Activated T-cell treated with anti-CD3 and anti-CD28 coated beads for 24 hours (primary cell): ENCODE data around the gene CSDE1.

Experiments used
- DNase-seq: peaks from one replicate; pipeline ENCODE4 v3.0.0-alpha.2; 2020; ENCODE audit warnings: low read depth

Gene CSDE1

DNA sequence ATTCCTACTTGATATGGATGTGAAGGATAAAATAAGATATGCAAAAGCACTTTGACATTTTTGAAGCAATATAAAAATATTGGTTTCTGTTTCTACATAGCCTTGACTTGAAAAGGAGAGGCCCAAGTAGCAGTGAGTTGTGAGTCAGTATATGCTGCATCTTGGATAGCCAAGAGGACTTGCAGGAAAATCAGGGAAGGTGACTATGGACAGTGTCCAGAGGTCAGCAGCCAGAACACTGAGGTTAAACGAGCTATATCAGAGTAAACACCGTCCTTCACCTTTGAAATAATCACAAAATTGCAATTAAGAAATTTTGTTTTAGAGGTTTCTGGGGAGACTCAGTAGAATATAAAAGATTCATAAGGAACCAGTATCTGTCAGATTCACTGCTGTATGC lies 55.9 kb downstream of the CSDE1 start:
- no peak for DNase-seq

GRCh38 chr1:114700036-114700600 lies 57.7 kb downstream of the CSDE1 start:
- DNase-seq: no peak

- DNase-seq: no peak
Measured at GRCh38 chr1:114696810-114697209, 61.0 kb downstream of the CSDE1 start.

DNA sequence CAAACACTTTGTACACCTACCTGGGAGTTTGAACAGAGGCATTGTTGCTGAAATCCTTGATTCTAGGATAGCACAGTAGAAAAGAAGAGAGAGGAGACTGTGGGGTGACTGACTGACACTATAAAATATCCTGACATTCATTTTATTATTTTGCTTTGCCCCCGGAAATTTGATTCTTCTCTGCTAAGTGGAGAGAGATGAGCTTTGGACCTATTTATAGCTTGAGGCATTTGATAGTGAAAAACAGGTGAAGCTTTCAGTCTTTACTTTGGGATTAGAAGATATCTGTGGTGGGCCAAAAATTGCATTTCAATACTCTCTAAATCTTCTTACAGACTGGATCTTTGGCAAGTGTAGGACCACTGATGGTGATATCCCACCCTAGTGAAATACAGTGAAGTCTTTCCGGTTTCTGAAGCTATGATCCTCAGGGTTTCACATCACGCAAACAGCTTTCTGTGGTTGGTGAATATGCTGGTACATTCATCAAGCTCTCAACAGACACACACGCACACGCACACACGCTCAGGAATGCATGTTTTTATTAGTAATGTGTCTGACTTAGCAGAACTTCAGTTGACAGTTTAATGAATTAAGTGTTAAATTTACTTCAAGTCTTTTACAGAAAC lies 62.2 kb downstream of the CSDE1 start, which contains the start of gene AMPD1:
Gene AMPD1, minus strand, starts transcription at position 117 of the 629 bp plus-strand sequence. Its CDS starts 75 bp downstream, at position 42.
- DNase-seq: no peak

DNA sequence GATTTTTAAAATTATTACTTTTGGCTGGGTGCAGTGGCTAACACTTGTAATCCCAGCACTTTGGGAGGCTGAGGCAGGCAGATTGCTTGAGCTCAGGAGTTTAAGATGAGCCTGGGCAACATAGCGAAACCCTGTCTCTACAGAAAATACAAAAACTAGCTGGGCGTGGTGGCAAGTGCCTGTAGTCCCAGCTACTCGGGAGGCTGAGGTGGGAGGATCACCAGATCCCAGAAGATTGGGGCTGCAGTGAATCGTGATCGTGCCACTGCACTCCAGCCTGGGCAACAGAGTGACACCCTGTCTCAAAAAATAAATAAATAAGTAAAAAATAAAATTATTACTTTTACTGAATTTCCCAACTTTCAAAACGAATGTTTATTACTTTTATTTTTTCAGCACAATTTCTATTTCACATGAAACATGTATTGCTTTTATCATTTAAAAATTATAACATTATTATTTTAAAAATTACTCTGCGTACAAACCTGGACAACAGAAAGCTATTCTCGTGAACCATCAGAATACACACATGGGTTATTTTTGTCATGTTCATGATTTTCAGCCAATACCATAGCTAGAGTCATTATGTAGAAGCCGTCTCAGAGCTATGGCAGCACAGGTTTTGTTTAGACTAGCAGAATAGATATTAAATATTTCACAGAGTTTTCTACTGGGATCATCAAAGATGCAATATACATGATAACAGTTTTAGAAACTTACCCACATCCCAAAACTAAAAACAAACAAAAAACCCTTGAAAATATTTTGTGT lies 63.1 kb downstream of the CSDE1 start:
- no peak for DNase-seq

DNA sequence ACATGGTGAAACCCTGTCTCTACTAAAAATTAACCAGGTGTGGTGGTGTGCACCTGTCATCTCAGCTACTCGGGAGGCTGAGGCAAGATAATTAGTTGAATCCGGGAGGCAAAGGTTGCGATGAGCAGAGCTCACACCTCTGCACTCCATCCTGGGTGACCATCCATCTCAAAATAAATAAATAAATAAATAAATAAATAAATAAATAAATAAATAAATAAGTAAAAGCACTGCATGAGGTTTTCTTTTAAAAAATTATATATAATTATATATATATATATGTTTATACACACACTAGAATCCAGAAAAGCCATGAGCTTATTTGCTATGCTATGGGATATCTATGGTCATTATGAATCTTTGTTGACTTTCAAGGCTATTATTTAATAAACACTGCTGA lies 64.8 kb downstream of the CSDE1 start:
- no peak for DNase-seq

GRCh38 chr1:114691061-114691460 lies 66.7 kb downstream of the CSDE1 start:
- DNase-seq: no peak

DNA sequence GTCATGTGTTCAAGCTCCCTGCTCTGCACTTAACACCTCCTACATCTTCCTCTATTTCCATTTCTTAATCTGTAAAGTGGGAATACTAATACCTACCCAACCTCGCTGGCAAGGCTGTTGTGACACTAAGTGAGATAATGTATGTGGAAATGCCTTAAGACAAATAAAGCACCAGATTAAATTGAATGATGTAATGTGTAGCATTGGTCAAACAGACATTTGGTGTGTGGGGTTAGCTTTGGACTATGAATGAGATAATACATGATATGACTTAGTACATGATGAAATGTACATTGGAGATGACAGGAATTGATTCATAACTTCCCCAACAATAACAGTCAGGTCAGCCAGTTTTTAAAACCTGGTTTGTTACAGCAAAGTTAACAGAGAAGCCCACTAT lies 67.6 kb downstream of the CSDE1 start:
- DNase-seq: no peak

DNA sequence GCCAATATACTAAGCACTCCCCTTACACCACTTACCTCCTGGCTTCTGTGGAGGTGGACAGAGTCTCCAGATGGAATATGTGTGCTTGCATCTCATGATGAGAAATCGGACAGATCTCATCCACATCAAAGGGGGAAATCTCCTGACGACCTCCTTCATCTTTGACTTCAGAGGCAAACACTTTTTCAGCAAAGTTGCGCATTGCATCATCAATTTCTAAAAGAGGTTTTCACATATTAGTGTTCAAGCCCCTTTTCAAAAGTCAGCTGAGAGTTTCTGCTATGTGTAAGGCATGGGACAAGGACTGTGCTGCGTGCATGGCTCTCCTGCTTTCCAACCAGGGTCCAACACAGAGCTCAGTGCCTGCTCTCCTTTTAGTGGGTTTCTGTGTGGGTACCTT lies 69.3 kb downstream of the CSDE1 start:
- no peak for DNase-seq

DNA sequence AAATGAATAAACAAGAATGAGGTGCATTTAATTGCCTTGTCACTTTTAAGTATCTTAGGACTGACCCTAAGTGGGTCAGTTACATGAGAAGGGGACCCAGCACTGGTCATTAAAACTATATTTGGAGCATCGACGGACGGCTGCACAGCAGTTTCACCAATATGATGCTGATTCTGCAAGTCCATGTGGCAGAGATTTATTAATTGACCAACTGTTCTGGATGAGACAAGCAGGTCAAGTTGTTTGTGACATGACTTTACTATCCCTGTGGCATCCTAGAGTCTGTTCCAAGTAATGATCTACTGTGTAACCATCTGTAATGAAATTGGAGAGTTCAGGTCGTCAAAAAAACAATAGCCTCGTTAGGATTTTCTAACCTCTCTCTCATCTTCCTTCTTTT lies 71.9 kb downstream of the CSDE1 start:
- no peak for DNase-seq

DNA sequence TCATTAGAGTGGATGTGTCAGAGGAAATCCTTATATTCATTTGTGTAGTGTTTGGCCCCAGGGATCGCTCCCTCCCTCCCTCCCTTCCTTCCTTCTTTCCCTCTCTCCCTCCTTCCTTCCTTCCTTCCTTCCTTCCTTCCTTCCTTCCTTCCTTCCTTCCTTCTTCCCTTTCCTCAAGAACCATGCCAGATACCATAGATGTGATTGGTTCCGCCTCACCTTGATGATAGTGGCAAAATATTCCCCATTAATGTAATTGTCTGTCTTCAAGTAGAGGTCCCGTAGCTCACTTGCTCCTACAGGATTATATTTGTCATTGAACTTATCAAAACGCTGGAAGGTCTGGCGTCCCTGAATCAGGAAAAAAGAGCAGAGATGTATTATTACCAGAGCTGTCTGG lies 80.1 kb downstream of the CSDE1 start:
- DNase-seq: no peak

DNA sequence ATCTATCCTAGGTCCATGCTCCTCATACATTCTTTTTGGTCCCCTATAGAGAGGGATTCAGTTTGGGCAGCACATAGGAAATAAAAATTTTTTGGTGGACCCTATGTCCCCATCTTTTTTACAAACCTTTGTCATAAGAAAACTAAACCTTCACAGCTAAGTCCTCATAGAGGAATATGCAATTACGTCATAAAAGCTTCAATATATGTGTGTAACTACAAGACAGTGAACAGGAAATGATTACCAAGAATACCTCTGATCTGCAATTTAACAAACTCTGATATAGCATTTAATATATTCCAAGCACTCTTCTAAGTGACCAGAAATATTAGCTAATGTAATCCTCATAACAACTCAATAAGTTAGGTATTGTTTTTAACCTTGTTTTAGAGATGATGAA lies 81.7 kb downstream of the CSDE1 start:
- DNase-seq: no peak

DNA sequence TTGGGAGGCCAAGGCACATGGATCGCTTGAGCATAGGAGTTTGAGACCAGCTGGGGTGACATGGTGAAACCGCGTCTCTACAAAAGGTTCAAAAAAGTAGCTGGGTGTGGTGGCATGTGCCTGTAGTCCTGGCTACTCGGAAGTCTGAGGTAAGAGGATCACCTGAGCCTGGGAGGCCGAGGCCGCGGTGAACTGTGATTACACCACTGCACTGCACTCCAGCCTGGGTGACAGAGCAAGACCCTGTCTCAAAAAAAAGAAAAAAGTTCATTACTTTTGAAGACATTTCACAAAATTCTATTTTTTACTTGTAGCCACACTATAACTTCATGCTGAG lies 85.9 kb downstream of the CSDE1 start:
- DNase-seq: no peak

- DNase-seq: no peak
Measured at GRCh38 chr1:114671011-114671938, 86.5 kb downstream of the CSDE1 start.

DNA sequence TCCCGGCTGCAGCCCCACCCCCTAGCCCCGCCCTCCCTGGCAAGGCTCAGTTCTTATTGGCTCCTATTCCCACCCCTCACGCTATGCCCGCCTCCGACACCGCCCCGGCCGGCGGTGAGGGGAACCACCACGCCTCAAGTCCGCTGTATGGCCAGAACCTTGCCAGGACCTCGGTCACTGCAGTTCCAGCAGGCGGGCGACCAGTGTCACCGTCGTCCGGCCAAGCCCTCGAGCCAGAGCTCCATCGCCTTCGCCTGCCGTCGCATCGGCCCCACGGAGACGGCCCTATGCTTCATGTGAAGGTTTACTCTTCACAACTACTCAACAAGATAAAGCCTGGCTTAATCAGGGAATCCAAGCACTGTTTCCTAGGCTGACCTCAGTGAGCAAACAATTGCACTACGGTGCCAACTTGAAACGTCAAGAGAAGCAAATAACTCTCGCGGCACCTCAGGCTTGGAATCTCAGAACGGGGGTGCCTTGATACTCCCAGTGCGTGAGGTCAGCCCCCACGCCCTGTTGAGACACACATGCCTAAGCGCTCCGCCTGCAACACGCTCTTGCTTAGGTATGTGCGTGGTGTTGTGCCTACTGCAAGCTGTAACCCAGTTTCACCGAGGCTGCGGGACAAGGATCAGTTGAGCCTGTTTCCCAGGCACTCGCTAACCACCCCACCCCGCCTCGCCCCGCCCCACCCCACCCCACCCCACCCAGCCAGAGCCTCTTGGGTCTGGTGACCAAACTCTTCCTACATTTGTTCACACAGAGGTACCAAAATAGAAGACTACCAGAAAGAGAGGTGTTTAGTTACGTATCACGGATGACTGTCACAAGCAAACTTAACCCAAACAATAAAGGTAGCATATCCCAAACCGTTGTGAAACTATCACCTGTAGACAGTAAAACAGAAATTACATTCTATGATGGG lies 87.4 kb downstream of the CSDE1 start:
- DNase-seq: peak; percentile 82

GRCh38 chr1:114669562-114670082 lies 88.2 kb downstream of the CSDE1 start, which contains the start of gene DENND2C:
Gene DENND2C (minus strand): TSS chr1:114670049. CDS start chr1:114625984, 44,065 bp downstream.
- DNase-seq: no peak

DNA sequence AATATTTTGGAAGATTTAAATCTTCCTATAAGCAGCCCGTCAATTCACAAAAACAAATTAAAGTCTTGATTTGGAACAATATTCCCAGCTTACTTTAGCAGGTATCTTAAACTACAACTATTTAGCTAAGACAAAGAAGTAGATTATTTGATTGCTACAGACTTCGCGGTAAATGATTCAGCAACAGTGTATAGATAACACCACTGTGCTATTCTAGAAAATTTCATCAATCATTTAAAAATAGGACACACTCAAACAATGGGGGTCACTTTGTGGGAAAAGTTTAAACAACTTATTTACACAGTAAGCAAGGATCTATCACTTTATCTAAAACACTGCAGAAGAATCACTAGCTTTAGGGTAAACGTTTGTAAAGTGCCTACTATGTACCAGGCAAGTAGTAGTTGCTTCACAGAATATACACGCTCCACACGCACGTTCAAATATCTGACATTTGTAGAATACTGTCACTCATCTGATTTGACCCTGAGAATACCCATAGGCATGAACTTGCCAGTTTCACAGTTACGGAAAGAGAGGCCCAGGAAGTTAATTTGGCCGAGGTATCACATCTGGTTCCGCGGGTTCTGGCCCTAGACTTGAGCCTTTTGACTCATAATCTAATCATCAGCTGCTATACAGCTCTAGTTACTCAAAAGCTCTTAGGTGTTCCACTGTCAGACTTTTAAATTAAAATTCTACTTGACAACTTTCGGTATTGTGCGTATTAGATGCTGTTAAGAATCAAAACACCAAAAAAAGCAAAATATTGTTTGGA lies 88.8 kb downstream of the CSDE1 start:
- no peak for DNase-seq

DNA sequence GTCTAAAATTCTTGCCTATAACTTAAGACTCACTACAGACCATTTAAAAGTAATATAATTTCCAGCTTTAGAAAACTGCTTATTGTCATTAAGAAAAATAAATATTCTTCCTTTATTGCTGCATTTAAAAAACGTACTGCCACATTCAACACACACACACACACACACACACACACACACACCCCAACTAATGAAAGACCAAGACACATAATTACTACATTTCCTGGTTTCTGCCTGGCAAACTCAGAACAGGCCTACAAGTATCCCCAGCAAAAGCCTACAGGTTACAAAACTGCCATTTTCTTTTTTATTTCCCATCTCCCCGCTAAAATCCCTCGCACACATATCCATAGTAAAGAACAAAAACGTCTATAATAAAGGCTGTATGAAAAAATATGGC lies 89.4 kb downstream of the CSDE1 start:
- DNase-seq: no peak

DNA sequence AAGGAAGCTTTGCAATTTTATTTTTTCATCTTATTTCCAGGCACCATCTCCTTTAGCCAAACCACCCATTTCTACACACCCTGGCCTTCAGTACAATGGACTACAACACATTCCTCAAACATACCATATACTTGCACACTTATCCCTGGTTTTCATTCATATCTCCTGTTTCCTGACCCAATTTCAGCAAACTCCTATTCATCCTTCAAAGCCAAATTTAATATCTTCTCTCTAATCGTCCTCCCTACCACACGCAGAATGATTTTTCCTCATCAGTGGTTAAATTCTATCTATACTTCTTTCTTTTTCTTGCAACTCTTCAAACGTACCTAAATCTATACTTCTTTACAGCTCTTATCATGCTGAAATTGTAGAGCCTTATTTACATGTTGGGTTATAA lies 90.8 kb downstream of the CSDE1 start:
- DNase-seq: no peak
